Choroid plexus epithelial cell (primary cell): ENCODE results near the gene CPT1A.

Experiments used
- DNase-seq: peaks from one replicate; pipeline ENCODE4 v3.0.0-alpha.2; 2010; ENCODE audit warnings: low read depth
- H3K4me3 ChIP-seq: 2 replicates; pipeline ENCODE4 v1.5.1; 2011; ENCODE audit warnings: low read depth, mild to moderate bottlenecking, control low read depth, low read length, moderate library complexity
- CTCF ChIP-seq: conservative IDR thresholded peaks from 2 replicates; pipeline ENCODE4 v1.5.1; 2011; ENCODE audit warnings: low read depth, mild to moderate bottlenecking, control low read depth, inconsistent platforms, low read length, moderate library complexity

The CPT1A gene

DNA sequence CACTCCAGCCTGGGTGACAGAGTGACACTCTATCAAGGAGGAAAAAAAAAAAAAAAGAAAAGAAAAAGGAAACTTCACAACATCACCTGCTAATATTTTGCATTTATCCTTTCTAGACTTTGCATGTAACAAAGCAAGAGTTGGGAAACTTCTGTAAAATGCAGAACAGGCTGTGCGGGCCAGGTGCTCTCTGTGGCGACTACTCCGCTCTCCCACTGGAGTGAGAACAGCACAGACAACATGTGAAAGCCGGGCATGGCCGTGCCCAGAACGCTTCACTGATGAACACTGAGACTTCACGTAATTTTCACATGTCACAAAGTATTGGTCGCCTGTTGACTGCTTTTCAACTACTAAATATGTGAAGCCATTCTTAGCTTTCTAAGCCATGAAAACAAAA, 74.9 kb downstream of the CPT1A start:
- no peak for DNase-seq
- TF ChIP-seq CTCF = no peak
- no peak overlapping the region for H3K4me3 ChIP-seq

- H3K4me3 ChIP-seq = no peak overlapping the region
- TF ChIP-seq CTCF = no peak
- no peak for DNase-seq
Measured at GRCh38 chr11:68764746-68765145, 77.0 kb downstream of the CPT1A start.

GRCh38 chr11:68763926-68764657, 77.6 kb downstream of the CPT1A start:
- TF ChIP-seq CTCF = peak; percentile 21
- no peak overlapping the region for H3K4me3 ChIP-seq
- no peak for DNase-seq

- no peak for TF ChIP-seq CTCF
- DNase-seq = peak; percentile 19
- H3K4me3 ChIP-seq = no peak overlapping the region
Measured at GRCh38 chr11:68763181-68763721, 78.5 kb downstream of the CPT1A start.

DNA sequence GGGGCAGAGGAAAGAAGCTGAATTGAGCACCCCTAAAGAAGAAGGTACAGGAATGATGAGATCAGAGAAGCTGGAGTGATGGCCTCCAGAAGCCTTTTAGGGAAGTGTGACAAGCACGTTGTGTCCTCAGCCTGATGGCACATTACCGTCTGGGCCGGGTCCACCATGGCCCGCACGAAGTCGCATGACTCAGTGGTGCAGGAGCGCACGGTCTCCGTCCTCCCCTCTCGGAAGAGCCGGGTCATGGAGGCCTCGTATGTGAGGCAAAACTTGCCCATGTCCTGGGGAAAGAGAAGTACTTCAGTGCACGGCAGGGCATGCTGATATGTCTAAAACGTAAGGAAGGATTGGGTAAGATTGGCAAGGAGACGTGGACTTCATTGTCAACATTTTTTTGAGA, 79.2 kb downstream of the CPT1A start:
- no peak for DNase-seq
- no peak overlapping the region for H3K4me3 ChIP-seq
- no peak for TF ChIP-seq CTCF

DNA sequence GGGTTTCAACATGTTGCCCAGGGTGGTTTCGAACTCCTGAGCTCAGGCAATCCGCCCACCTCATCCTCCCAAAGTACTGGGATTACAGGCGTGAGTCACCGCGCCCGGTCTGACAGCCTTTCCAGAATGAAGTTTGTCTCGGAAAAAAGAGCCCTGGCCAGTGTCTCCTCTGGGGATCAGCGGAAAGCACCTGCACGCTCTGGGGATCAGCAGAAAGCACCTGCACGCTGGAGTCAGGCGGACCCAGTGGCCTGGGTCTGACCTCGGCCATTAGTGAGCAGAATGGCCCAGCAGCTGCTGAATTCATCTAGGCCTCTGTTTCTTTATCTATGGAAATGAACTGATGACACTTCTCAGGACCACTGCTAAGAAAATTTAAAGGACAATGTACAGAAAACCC, 79.9 kb downstream of the CPT1A start:
- TF ChIP-seq CTCF = no peak
- no peak for DNase-seq
- no peak overlapping the region for H3K4me3 ChIP-seq

GRCh38 chr11:68759991-68760390, 81.7 kb downstream of the CPT1A start:
- no peak overlapping the region for H3K4me3 ChIP-seq
- TF ChIP-seq CTCF = no peak

More at GRCh38 chr11:68759991-68760390, 81.7 kb downstream of the CPT1A start:
- DNase-seq = no peak
